MM.1S (cell line): ENCODE data around the gene CELF2.

Experiments used
- CTCF ChIP-seq: fragments of 300-600 bp; sonication (generic); IDR thresholded peaks from 2 replicates; pipeline ENCODE4 v1.5.1; 2016; ENCODE audit warnings: antibody characterized with exemption, low read length, mixed read lengths
- EZH2phosphoT487 ChIP-seq: fragments of 300-600 bp; sonication (generic); IDR thresholded peaks from 2 replicates; pipeline ENCODE4 v1.6.1; 2018; ENCODE audit warnings: antibody characterized with exemption, low read length

GRCh38 chr10:11097686-11098085 is 80.0 kb downstream of the CELF2 start:
- TF ChIP-seq CTCF (no peak), EZH2phosphoT487 (no peak)
